Keratinocyte (primary cell): Measurements from ENCODE around the gene CLEC9A. TPM values are rescaled to one million over a fixed set of nuclear protein-coding genes. Genes with fewer than 3 reads are reported as not detected.

ENCODE experiments used
- DNase-seq: peaks from one replicate; pipeline ENCODE4 v3.0.0-alpha.2; 2011; ENCODE audit warnings: low read depth, missing footprints, low spot score
- FAIRE-seq: peaks from 2 replicates; lab custom pipeline; 2011; peaks lifted over from hg19 to GRCh38; lab: Jason Lieb, UNC
- H2AFZ ChIP-seq: 2 replicates; pipeline ENCODE4 v1.6.0; 2012; ENCODE audit warnings: low read length, control low read depth, inconsistent platforms; ENCODE audit not compliant: control insufficient read depth
- H3K27ac ChIP-seq: 2 replicates; pipeline ENCODE4 v1.5.1; 2011; ENCODE audit warnings: low read length; ENCODE audit not compliant: control insufficient read depth, insufficient read depth
- H3K27me3 ChIP-seq: 3 replicates; pipeline ENCODE4 v1.6.0; 2011; ENCODE audit warnings: low read length; ENCODE audit not compliant: control insufficient read depth, insufficient read depth; ENCODE audit errors: extremely low read depth
- H3K36me3 ChIP-seq, 2 experiments: 2 replicates in 1 of 2; 3 replicates in 1 of 2; pipeline ENCODE4 v1.5.1; 2011; ENCODE audit warnings: low read length in 2 of 2, mild to moderate bottlenecking in 1 of 2; ENCODE audit not compliant: control insufficient read depth in 2 of 2, insufficient read depth in 2 of 2; ENCODE audit errors: extremely low read depth in 1 of 2
- H3K4me1 ChIP-seq: 3 replicates; pipeline ENCODE4 v1.5.1; 2011; ENCODE audit warnings: low read length; ENCODE audit not compliant: control insufficient read depth, insufficient read depth; ENCODE audit errors: extremely low read depth
- H3K4me2 ChIP-seq: 3 replicates; pipeline ENCODE4 v1.6.0; 2011; ENCODE audit warnings: low read depth, low read length; ENCODE audit not compliant: control insufficient read depth, insufficient read depth; ENCODE audit errors: extremely low read depth
- H3K4me3 ChIP-seq, 3 experiments: fragments of 200-600 bp in 1 of 3; sonication (generic) in 1 of 3; 2 replicates in 2 of 3; 3 replicates in 1 of 3; pipeline ENCODE4 v1.5.1; 2011 to 2016; ENCODE audit warnings: low read length in 3 of 3, mild to moderate bottlenecking in 3 of 3, control low read depth in 2 of 3, inconsistent platforms in 1 of 3, low read depth in 1 of 3, mixed read lengths in 1 of 3, mixed run types in 1 of 3, moderate library complexity in 1 of 3; ENCODE audit not compliant: control insufficient read depth in 2 of 3, insufficient read depth in 2 of 3; ENCODE audit errors: extremely low read depth in 1 of 3
- H3K79me2 ChIP-seq: 2 replicates; pipeline ENCODE4 v1.6.0; 2012; ENCODE audit warnings: low read length; ENCODE audit not compliant: control insufficient read depth, insufficient read depth
- H3K9ac ChIP-seq: 3 replicates; pipeline ENCODE4 v1.6.0; 2011; ENCODE audit warnings: low read length; ENCODE audit not compliant: control insufficient read depth, insufficient read depth; ENCODE audit errors: extremely low read depth
- H3K9me1 ChIP-seq: 3 replicates; pipeline ENCODE4 v1.6.0; 2011; ENCODE audit warnings: low read length; ENCODE audit not compliant: control insufficient read depth, insufficient read depth; ENCODE audit errors: extremely low read depth
- H3K9me3 ChIP-seq: 2 replicates; pipeline ENCODE4 v1.5.1; 2012; ENCODE audit warnings: low read depth, low read length; ENCODE audit not compliant: control insufficient read depth
- H4K20me1 ChIP-seq: 3 replicates; pipeline ENCODE4 v1.6.0; 2011; ENCODE audit warnings: low read length; ENCODE audit not compliant: control insufficient read depth, insufficient read depth; ENCODE audit errors: extremely low read depth
- CTCF ChIP-seq, 3 experiments: IDR thresholded peaks in 1 of 3; conservative IDR thresholded peaks in 1 of 3; optimal IDR thresholded peaks in 1 of 3; 2 replicates in 2 of 3; 3 replicates in 1 of 3; pipeline versions ENCODE3 to v1.5.1; 2011; ENCODE audit warnings: low read length in 3 of 3, mild to moderate bottlenecking in 3 of 3, moderate library complexity in 2 of 3, control low read depth in 1 of 3, inconsistent platforms in 1 of 3; ENCODE audit not compliant: insufficient read depth in 2 of 3; ENCODE audit errors: extremely low read depth in 1 of 3
- EZH2 ChIP-seq: IDR thresholded peaks from one replicate; pipeline ENCODE4 v1.6.1; 2012; ENCODE audit warnings: inconsistent platforms, mild to moderate bottlenecking, low read length, moderate library complexity
- dilution Hi-C: fragments of 300-500 bp; cut with MboI; formaldehyde crosslinking; loops from one replicate; pipeline ENCODE4 v1.7.0; 2020; ENCODE audit warnings: low sequenced_read_pairs; ENCODE audit not compliant: extremely low pct_ligation_motif_present
- polyA plus RNA-seq, 5 experiments: library from polyadenylated mRNA; depleted of rRNA in 3 of 5; stranded (reverse) in 3 of 5; stranded (forward) in 1 of 5; unstranded in 1 of 5; fragments of >200 nt; gene quantifications; 1 replicate in 1 of 5; 2 replicates in 3 of 5; 3 replicates in 1 of 5; pipeline versions ENCODE4 v1.2.1 to v1.2.3, GENCODE V29; 2011 to 2012; ENCODE audit warnings: missing spikeins in 2 of 5, low read depth in 1 of 5, low replicate concordance in 1 of 5

The CLEC9A gene
- polyA plus RNA-seq, 1 donor (not counting 4 experiments of a cell fraction or from before 2014, with no cell fraction given): not detected

DNA sequence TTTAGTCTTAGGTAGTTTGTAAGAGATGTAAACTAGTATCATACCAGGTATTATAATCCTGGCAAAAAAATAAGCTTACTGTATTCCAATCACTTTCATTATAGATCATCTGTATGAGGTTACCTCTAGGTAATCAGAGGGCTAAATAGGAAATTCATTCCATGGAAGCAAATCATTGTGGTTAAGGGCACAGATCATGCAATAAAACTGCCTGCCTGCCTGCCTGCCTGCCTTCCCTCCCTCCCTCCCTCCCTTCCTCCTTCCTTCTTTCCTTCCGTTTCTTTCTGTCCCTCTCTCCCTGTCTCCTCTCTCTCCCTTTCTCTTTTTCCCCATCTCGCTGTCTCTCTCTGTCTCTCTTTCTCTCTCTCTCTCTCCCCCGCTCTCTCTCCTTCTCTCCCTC is 3.2 kb upstream of the CLEC9A start:
- no peaks in the 10 kb centered on the region for H3K9me3 ChIP-seq
- no peak overlapping the region for H3K9ac ChIP-seq
- H3K4me2 ChIP-seq: no peak overlapping the region
- dilution Hi-C loops: no loop called here
- peak overlapping the region; percentile 88 for H2AFZ ChIP-seq
- H3K27me3 ChIP-seq: no peaks in the 10 kb centered on the region
- peaks cover 11% of the 10 kb centered on the region for H3K4me1 ChIP-seq
- H3K79me2 ChIP-seq: no peaks in the 10 kb centered on the region
- H3K36me3 ChIP-seq: no peaks in the 10 kb centered on the region
- DNase-seq: no peak
- H3K9me1 ChIP-seq: no peaks in the 10 kb centered on the region
- H4K20me1 ChIP-seq: no peaks in the 10 kb centered on the region
- H3K27ac ChIP-seq: no peak overlapping the region
- no peak overlapping the region for H3K4me3 ChIP-seq
- FAIRE-seq: no peak
- TF ChIP-seq CTCF (optimal IDR thresholded peaks at IDR 0.05 in 1 of 3, IDR thresholded peaks at IDR 0.05 in 1 of 3, conservative IDR thresholded peaks at IDR 0.05 in 1 of 3; ENCODE audit: extremely low read depth in 1 of 3, insufficient read depth in 2 of 3, low read length in 3 of 3): no peak
- TF ChIP-seq EZH2: no peak

DNA sequence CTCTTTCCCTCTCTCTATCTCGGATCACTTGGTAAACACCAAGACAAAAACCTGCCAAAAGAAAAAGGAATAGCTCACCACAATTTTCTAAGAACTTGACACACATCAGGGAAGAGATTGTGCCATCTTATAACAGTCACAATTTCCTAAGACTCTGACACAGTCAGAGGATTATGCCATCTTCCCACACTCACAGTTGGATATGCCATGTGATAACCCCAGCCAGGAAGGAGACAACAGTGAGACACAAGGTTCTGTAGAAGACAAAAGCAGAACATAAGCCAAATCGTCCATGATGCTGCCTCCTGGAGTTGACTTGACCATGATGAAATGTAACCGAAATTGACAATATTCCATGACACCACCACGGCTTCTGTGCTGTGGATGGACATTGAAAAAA is 2.8 kb upstream of the CLEC9A start:
- no peak overlapping the region for H3K9ac ChIP-seq
- no peaks in the 10 kb centered on the region for H3K9me3 ChIP-seq
- H2AFZ ChIP-seq: peak overlapping the region; percentile 88
- H3K36me3 ChIP-seq: no peaks in the 10 kb centered on the region
- no peak overlapping the region for H3K4me3 ChIP-seq
- TF ChIP-seq EZH2: no peak
- no peak for TF ChIP-seq CTCF (optimal IDR thresholded peaks at IDR 0.05 in 1 of 3, IDR thresholded peaks at IDR 0.05 in 1 of 3, conservative IDR thresholded peaks at IDR 0.05 in 1 of 3; ENCODE audit: extremely low read depth in 1 of 3, insufficient read depth in 2 of 3, low read length in 3 of 3)
- no peak overlapping the region for H3K4me2 ChIP-seq
- H3K79me2 ChIP-seq: no peaks in the 10 kb centered on the region
- no peaks in the 10 kb centered on the region for H3K27me3 ChIP-seq
- dilution Hi-C loops: no loop called here
- no peak for DNase-seq
- peaks cover 11% of the 10 kb centered on the region for H3K4me1 ChIP-seq
- H3K9me1 ChIP-seq: no peaks in the 10 kb centered on the region
- H3K27ac ChIP-seq: no peak overlapping the region
- H4K20me1 ChIP-seq: no peaks in the 10 kb centered on the region
- peak; percentile 55 for FAIRE-seq
